C4-2B (cell line): ENCODE results near the gene OR2M2.

Experiments
- H3K27ac ChIP-seq: fragments of 450-650 bp; 2 replicates; pipeline ENCODE4 v1.5.1; 2017
- CTCF ChIP-seq: fragments of 450-650 bp; conservative IDR thresholded peaks from 2 replicates; pipeline ENCODE4 v1.5.1; 2017; ENCODE audit warnings: mild to moderate bottlenecking
- ZFX ChIP-seq: fragments of 450-650 bp; IDR thresholded peaks from 2 replicates; pipeline ENCODE4 v1.6.1; 2017

OR2M2 gene

DNA sequence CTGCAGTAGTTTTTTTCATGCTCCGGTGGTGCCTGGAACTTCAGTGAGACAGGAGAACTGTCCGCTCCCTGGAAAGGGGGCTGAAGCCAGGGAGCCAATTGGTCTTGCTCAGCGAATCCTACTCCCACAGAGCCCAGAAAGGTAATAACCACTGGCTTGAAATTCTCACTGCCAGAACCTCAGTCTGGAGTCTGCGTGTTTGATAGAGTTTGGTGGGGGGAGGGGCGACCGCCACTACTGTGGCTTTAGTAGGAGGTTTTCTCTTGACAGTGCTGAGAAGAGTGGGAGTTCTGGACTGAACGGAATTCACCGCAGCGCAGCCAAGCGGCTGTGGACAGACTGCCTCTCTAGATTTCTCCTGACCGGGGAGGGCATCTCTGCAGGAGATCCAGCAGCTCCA, 14.4 kb downstream of the OR2M2 start:
- no peak overlapping the region for H3K27ac ChIP-seq
- no peak for TF ChIP-seq ZFX
- TF ChIP-seq CTCF: no peak

GRCh38 chr1:248194117-248194516, 19.5 kb downstream of the OR2M2 start:
- TF ChIP-seq ZFX: no peak
- no peak for TF ChIP-seq CTCF
- H3K27ac ChIP-seq: no peak overlapping the region

DNA sequence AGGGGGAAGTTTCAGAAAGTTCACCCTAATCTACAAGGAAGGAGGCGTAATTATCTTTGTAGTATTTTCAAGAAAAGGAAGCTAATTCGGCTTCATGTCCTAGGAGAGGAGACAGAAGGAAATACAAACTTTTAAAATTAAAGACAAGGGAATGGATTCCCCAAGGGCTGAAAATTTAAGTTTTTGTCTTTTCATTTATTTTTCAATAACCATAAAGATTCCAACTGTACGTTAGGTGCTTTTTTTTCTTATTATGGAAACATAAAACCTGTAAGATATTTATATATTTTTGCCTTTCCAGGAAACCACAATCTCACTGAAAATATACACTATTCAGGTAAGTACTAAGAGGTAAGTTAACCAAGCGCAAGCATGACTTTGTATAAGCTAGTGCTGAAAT, 22.3 kb downstream of the OR2M2 start, which contains the start of gene OR2M3:
Gene OR2M3 (plus strand): TSS at position 301 of the 400 bp plus-strand sequence. CDS start 5,803 bp downstream, outside the sequence.
- H3K27ac ChIP-seq: no peak within 1 kb of the TSS
- TF ChIP-seq CTCF (no peak), ZFX (no peak)

DNA sequence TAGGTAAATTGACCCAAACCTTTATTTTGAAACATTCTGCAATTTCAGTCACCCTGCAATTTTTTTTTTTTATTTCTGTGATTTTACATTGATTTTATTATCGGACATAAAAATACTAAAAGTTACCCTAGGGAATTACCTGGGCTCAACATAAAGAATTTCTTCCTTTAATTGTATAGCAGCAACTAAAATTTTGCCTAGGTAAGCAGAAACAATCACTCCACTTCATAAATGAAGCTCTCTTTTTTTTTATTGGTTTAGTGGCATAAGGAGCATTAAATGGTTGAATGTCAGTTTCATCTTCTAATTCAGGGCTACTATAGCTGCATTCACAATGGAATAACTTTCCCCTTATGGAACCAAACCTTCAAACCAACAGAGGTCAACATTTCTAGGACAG, 41.3 kb downstream of the OR2M2 start:
- no peak overlapping the region for H3K27ac ChIP-seq
- TF ChIP-seq CTCF (no peak), ZFX (no peak)

- no peak overlapping the region for H3K27ac ChIP-seq
- no peak for TF ChIP-seq ZFX
- TF ChIP-seq CTCF: no peak
Measured at GRCh38 chr1:248225537-248225936, 50.9 kb downstream of the OR2M2 start.

DNA sequence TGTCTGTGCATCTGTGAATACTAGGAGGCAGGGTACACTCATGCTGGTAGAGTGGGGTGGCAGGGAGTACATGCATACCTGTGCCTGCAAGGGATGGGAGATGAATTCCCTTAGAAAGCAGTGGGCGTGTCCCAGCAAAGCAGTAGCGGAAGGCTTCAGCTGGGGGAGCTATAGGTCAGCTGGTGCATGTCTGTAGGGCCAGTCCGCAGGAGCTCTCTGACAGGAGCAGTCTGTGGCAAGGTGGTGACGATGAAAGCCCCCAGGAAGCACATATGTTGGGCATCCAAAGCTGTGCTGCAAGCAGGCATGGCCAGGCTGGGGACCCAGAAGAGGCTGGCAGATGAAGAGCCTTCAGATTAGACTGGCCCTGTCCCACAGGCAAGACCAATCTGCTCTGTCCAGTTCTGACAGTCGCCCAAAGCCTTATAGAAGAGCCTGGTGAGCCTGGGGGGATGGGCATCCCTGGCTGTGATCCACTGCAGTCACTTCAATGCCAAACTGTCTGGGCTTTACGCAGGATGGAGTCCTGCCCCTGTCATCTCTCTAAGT, 54.8 kb downstream of the OR2M2 start:
- TF ChIP-seq ZFX: no peak
- TF ChIP-seq CTCF: no peak
- no peak overlapping the region for H3K27ac ChIP-seq
